ENCODE data around the gene TTLL7.
"Not testable (repeated sequence)": the region's sequence is repeated elsewhere in the genome, so short reads cannot be mapped to it uniquely, and the experiment has no call there.

TTLL7 gene

DNA sequence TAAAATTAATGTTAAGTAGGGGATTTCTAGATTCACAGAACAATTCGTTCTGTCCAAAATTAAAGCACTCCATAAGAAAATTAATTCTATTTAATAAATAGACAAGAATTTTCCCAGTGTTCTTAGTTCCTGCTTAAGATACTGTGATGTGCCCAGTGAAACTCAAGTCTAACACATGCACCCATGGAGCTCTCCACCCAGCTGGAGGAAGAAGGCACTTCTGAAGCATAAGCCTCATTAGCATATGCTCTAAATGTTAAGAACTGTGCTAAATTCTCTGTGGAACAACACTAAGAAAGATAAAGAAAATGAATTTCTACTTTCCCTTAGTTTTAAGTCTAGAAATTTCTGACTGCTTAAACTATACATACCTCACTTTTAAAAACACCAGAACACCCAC, 71.2 kb downstream of the TTLL7 start:
- no peak for DNase-seq

DNA sequence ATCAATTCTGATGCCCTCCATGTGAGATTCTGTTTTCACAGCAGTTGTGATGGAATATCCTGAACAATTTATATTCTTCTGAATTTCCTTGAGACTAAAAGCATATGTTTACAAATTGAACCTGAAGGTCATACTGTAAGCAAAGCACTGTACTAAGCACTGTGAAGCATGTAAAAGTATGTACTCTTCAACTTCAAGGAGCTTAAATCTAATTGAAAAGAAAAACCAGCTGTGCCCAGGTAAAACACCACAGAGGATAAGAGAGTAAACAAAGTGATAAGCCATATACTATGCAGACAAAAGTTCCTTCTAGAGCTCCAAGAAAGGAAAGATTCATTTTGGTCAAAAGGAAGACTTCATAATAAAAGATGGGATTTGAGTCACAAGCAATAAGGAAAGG, 71.9 kb downstream of the TTLL7 start:
- no peak for DNase-seq

DNA sequence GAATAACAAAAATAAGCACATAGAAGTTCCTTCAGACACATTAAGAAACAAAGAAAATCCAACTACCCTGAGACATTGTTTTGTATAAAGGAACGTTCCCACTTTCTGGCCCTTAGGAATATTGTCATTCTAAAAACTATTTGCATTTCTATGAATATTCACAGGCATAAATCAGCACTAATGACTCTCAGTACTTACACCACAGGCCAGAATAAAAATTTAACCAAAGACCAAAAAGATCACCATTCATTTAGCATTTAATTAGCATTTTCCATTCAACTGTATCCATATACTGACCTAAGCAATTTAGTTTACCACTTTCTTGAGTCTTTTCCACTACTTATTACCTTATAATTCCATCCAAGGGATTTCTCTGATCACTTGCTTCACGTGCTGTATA, 75.4 kb downstream of the TTLL7 start:
- DNase-seq, result no peak

DNA sequence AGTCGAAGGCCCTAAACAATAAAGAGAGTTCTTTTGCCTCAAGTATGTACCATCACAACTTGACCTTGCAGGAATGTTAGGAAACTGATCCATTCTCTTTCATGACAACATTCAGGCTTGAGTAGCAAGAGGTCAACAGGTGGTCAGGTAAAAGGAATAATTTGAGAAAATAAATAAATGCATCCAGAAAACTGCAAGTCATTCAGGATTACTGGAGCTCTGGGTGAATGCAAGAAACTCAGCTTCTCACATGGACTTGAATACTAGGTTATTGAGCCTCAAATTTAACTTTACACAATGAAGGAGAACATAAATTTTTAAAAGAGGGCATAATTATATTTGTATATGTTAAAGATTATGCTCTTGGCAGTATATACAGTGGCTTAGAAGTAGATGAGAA, 76.5 kb downstream of the TTLL7 start:
- no peak for DNase-seq

DNA sequence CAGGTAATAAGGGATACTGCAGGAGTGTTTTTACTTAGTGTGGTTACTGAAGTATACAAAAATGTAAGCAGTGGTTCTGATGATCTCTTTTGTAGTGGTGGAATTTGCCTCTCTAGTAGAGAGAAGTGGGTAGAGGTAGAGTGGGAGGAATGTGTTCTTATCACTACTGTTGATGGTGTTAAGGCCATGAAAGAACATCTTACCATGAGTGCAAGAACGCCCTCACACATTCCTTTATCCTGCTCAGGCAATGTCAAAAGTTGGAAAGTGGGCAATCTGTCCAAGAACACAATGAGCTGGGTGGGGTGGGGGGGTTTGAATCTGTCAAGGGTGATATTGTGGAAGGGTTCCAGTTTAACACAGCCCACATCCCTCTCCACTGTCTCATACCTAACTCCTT, 78.6 kb downstream of the TTLL7 start:
- no peak for DNase-seq

DNA sequence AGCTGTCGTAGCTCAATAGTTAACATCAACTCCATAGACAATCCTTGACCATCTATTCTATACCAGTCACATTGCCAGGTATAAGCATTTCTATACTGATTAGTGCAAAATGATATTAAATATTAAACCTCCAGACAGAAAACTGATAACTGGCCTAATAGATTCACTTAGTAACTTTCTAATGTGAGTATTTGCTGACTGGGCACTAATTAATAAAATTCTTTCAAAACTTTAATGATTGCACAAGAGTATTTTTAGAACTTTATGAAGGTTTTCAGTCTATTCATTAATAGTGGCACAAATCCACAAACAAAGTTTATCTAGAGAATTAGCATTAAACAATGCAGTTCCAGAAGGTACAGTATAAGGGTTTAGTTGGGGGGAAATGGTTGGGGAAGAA, 79.1 kb downstream of the TTLL7 start:
- no peak for DNase-seq

DNA sequence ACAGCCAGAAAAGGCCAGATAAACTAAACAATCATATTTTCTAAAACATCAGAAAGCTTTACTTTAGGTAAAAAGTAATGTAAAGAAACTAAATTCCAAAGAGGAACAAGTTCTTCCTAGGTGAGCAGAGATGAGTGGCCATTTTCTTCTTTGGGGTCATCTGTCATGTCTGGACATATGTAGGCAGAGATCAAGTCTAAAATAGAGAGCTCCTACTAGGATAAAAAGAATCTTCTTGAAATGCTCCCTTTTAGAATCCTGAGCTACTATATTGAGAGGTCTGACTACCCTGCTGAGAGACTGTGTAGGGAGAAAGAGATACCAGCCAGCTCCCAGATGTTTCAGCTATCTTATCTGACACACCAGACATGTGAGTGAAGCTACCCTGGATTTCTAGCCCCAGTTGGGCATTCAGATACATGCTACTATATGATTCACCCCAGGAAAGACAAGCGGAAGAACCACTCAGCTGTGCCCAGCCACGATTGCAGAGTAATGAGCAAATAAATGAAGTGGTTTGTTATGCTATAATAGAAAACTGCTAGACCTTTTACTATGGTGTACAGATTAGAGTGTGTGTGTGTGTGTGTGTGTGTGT, 80.1 kb downstream of the TTLL7 start:
- no peak for DNase-seq

DNA sequence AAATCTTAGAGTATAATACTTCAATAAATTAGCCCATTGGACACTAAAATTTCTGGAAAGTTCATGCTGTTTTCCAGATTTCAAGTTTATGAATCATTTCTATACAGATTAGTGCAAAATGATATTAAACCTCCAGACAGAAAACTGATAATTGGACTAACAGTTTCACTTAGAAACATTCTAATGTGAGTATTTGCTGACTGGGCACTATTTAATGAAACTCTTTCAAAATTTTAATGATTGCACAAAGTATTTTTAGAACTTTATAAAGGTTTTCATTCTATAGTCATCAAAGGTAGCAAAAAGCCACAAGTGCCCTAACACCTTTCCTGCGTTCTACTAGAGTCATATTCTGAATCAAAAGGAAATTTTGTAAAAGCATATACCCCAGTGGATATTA, 81.0 kb downstream of the TTLL7 start:
- DNase-seq, result no peak

DNA sequence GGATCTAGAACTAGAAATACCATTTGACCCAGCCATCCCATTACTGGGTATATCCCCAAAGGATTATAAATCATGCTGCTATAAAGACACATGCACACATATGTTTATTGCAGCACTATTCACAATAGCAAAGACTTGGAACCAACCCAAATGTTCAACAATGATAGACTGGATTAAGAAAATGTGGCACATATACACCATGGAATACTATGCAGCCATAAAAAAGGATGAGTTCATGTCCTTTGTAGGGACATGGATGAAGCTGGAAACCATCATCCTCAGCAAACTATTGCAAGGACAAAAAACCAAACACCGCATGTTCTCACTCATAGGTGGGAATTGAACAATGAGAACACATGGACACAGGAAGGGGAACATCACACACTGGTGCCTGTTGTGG, 82.8 kb downstream of the TTLL7 start:
- not testable (repeated sequence) for DNase-seq

DNA sequence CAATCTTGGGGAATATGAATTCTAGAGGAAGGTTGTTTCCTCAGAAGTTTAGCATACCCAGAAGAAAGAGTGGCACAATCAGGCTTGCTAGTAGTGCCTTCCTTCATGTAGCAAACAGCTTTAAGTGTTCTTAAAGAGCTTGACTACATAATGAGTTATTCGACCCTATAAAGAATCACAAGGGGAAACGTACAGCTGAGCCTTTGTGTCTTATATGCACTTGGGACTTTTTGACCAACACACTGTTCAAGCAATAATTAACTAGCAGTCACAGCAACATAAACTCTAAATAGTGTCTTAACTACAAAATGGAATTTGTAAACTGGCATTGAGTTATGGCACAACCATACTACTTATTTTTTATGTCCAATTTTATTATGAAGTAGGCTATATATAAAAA, 86.1 kb downstream of the TTLL7 start:
- DNase-seq, result no peak

DNA sequence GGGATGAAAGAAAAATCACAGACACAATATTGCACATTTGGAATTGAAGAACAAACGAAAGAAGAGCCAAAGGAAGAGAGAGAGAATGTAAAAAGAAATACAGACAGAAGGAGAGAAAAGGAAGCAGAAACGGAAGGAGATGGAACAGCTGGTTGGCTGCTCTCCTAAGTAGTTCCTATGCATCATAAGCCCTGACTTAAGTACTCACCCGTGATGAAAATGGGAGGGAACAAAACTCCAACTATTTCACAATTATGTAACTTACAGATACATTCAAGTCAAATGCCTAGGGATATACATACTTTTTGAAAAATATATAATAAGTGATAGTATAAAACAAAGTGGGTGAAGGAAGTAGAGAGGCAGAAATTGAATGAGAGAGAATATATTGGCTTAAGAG, 88.5 kb downstream of the TTLL7 start:
- no peak for DNase-seq

DNA sequence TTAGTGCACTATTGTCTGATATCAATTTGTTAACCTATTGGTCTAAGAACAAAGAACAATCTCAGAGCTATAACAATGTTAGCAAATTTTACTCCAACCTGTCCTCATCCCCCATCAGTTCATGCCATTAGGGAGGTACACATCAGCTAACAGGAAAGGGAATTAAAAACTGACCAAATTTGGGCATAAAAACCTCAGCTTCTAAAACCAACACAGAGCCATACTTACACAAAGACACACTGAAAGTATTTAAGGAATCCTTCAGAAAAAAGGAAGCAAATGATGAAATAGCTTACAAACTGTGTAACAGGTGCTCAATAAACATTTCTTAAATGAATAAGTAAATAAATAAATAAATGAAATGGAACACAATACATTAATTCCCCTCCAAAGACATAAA, 89.2 kb downstream of the TTLL7 start:
- no peak for DNase-seq

DNA sequence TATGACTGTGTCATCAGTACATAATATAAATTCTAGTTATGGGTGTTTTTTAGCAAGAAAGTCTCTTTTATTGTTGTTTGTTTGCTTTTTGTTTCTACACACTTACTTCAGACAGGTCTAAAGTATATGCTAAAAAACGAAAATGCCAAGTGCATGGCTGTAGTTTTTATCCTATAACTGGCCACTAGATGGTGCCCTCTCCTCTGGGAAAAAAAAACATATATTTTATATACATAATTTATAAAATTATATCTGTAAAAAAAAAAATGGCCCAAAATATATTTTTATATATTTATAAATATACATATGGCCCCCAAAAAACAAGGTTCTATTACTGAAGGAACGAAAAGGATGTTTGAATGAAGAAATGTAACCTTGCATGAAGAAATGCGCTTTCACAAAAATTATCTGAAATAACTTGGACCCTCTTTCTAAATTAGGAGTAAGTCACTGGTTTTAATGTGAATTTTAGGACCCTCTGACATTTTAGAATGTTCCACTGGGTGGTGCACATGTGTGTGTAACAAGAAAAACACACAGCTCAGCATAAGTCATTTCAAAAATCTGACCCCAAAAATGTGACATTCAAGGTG, 93.5 kb downstream of the TTLL7 start:
- no peak for DNase-seq

DNA sequence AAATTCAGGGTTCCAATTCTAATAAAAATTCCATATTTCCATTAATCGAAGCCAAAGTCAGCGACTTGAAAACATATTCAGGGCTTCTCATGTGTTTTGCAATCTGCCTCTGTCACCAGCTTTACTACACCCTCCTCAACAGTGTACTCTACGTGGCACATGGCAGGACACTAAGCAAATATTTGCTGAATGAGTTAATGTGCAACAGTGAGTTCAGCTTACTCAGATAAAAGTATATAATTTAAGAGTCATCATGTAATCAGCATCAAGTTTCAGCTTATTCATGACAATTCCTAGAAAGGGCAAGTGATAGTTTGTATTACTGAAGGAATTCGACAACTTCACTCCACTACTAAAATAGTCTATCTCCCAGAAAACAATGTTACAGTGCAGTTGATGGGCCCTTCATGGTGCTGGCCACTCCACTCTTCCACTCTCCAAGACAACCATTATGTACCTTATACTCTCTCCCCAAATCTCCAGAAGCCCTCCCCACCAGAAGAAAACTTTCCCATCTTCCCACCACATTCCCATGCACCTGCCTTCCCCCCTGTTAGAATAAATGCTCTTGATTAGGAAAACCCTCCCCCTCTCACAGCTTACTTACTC, 97.3 kb downstream of the TTLL7 start:
- no peak for DNase-seq

DNA sequence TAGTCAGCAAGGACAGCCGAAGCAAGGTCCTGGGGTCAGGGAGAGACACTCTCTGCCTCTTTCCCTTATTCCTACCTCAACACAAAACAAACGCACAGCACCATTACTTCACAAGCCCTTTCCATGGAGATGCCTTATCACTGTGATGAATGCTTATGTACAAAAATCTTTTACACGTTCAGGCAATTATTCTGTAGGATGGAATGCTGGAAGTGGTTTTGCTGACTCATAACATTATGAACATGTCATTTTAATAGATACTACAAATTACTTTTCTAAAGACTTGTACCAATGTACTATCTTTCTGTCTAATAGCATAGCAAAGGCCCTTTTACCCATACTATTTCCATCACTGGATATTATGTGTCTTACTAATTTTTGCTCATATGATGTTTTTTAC, 98.4 kb downstream of the TTLL7 start:
- no peak for DNase-seq

DNA sequence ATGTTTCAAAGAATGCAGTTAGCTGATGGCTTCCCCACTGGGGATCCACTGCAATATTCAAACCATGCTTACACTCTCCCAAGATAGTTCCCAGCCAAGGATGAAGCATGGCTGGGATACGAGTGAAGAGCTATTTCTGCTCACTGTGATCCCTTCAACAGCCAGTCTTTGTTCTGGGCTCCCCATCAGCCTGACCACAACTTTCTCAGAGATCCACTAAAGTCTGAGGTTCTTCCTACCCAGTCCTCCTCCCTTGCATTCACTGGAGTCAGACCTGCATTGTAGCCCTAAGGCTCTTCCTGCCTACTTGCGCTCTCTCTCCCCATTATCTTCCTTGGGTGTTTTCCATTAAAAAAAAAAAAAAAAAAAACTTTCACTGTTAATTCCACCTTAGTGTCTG, 101.4 kb downstream of the TTLL7 start:
- DNase-seq, result no peak

DNA sequence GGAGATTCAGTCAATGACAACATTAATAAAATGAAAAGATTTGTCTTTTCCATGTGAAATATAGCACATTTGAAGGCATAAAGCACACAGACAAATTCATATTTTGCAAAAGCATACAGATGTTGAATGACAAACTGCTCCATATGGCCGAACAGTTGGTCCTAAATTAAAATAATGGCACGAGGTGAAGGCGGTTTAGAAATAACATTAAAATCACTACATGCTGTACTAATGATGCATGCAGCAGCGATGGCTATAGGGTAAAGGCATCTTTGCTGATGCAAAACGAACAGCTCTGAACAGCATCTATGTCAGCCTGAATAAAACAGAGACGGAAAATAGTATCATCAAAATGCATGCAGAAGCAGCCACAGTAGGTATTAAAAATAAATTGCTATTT, 102.6 kb downstream of the TTLL7 start:
- no peak for DNase-seq

DNA sequence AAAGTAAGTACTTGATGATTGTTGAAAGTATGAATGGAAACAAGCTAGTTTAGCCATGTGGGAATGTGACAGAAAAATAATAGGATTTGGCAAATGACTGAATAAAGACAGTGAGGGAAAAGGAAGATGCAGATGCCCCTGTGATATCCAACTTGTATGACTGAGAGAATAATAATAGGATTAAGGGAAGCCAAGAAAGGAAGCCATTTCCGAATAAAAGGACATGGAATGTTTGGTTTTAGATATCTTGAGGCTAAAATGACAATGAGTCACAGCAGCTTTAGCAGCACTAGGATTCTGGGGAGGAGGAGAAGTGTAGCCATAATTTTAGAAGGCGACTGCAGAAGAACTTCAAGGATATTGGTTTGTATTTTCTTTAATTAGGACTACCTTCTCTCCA, 109.2 kb downstream of the TTLL7 start:
- DNase-seq, result no peak

DNA sequence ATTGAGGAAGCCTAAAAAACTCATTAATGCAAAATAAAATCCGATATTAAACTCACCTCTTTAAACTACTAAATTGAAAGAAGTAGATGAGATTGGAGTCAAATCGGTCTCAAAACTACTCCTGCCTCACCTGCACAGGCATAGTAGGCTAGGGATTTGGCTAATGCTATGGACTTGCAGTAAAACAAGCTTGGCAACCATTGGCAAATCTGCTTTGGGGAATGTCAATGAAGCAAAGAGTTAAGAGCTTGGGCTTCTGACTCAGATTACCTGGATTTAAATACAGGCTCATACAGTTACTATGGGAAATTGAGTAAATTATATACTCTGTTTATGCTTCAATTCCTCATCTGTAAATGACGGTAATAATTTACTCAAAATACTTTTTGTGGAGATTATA, 111.4 kb downstream of the TTLL7 start:
- DNase-seq, result no peak

DNA sequence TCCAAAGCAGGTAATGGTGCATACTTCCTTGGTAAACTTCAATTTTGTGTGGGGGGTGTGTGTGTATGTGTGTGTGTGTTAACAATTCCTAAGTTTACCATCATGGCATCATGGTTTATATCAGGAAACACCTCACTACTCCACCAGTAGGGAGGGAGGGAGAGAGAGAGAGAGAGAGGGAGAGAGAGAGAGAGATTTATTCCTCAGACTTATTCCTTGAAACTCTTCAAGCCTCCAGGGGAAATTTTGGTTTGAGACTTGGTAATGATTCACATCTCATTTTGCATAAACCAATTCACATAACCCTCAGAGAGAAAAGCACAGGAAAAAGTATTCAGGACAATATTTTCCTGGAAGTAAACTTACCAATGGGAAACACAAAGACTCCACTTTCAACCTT, 115.0 kb downstream of the TTLL7 start:
- DNase-seq, result no peak

DNA sequence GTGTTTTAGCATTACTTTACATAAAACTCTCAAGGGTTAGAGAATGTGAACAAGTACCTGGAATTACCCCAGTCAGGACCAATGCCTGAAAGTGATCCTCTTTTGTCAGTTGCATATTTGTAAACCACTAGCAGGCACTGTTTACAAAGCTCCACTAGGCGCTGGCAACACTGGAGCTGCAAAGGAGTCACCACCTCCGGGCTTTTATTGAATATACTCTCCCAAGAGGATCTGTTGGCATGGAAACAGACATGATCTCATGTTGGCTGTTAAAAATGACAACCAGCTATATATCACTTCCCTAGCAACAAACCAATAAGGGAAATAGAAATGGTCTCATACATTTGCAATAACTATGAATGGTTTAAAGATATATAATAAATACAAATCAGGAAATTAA, 116.0 kb downstream of the TTLL7 start:
- no peak for DNase-seq

DNA sequence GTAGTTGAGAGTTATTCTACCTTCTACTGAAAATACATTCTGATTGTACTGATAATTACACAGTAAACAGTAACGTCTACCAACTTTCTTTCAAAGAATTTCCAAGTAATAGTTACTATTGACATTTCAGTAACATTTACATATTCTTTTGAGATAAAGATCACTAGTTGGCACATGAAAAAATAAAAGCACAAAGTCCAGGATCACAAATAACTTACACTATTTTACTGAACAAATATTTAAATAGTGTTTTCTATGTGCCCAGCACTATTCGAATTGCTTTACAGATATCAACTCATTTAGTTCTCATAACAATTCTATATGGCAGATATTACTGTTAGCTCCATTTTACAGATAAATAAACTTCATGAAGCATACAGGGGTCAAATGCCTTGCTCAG, 126.4 kb downstream of the TTLL7 start:
- DNase-seq, result no peak

DNA sequence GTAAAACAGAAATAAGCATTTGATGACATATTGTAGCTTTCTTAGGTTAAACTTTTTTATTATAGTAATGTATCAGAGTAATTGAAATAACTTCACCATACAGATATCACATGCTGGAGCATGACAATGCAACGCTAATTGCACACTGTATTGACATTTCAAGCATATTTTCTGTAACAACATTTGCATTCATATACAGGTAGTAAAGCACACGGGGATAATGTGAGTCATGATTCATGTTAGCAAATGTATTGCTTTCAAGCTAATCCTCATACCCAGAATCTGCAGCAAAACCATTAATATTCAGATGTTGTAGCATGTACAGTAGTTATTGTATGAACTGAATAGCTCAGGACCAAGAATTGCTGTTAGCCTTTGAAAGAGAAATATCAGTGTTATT, 133.9 kb downstream of the TTLL7 start:
- DNase-seq, result no peak

DNA sequence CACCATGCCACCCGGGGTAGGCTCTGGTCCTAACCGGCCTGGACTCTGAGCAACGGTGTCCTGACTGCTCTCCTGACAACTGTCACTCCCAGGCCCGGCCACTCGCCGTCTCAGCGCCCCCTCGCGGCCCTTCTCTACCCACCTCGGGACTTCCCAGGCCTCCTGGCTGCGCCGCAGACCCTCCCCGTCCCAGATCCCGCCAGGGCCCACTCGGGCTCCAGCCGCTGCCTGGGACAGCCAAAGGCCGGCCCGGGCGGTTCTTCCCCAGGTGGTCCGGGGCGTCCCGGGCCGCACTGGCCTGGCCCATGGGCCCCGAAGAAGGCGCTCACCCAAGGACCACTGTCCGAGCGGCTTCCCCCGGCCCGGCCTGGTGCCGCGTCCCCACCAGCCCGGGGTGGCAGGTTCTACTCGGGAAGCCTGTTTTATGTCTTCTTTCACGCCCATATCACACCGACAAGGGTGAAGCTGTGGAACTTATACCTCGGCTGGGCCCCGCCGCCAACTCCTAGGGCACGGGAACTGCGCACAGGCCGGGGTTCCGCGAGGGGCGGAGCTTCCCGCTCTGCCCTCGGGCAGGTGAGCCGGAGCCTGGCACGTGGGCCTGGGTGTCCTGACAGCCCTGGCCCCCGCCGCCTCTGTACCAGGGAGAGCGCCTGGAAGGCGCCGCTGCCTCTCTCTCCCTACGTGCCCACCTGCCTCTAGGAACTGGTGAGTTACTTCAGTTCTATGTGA, 138.3 kb downstream of the TTLL7 start:
- peak; percentile 70 for DNase-seq

Measured in activated CD4-positive, alpha-beta T cell treated with anti-CD3 and anti-CD28 coated beads, Interleukin-2, amount 50 U/mL, for 1 hour (primary cell).